ENCODE results near the gene CBLL2.
"Not testable (repeated sequence)": the region's sequence is repeated elsewhere in the genome, so short reads cannot be mapped to it uniquely, and the experiment has no call there.

The CBLL2 gene

GRCh38 chrX:22272613-22273012, at the start of gene CBLL2:
CBLL2 (plus strand) TSS chrX:22272913; CDS start chrX:22272992, 79 bp downstream.
- H3K9ac ChIP-seq (ENCODE audit: low read depth, low read length) = no peak within 1 kb of the TSS
- H3K9me3 ChIP-seq (ENCODE audit: control insufficient read depth, insufficient read depth, low read length) = no peaks in the 10 kb centered on the region
- no peaks in the 10 kb centered on the region for H3K4me1 ChIP-seq (ENCODE audit: control insufficient read depth, insufficient read depth, low read length)
- no peaks in the 10 kb centered on the region for H3K27me3 ChIP-seq (ENCODE audit: control insufficient read depth, insufficient read depth, low read length)
- no peak within 1 kb of the TSS for H3K4me3 ChIP-seq (ENCODE audit: low read depth, low read length)
- H3K36me3 ChIP-seq (ENCODE audit: control insufficient read depth, insufficient read depth, low read length) = no peaks in the 10 kb centered on the region

- Histone ChIP-seq H3K27me3 (ENCODE audit: control insufficient read depth, insufficient read depth, low read length) (no peaks in the 10 kb centered on the region), H3K36me3 (ENCODE audit: control insufficient read depth, insufficient read depth, low read length) (no peaks in the 10 kb centered on the region), H3K4me3 (ENCODE audit: low read depth, low read length) (no peak overlapping the region), H3K4me1 (ENCODE audit: control insufficient read depth, insufficient read depth, low read length) (no peaks in the 10 kb centered on the region), H3K9me3 (ENCODE audit: control insufficient read depth, insufficient read depth, low read length) (no peaks in the 10 kb centered on the region), H3K9ac (ENCODE audit: low read depth, low read length) (no peak overlapping the region)
Observed at GRCh38 chrX:22234380-22234779, 38.3 kb upstream of the CBLL2 start.

GRCh38 chrX:22237479-22237878, 35.2 kb upstream of the CBLL2 start:
- Histone ChIP-seq H3K9ac (ENCODE audit: low read depth, low read length) (no peak overlapping the region), H3K27me3 (ENCODE audit: control insufficient read depth, insufficient read depth, low read length) (no peaks in the 10 kb centered on the region), H3K36me3 (ENCODE audit: control insufficient read depth, insufficient read depth, low read length) (no peaks in the 10 kb centered on the region), H3K4me1 (ENCODE audit: control insufficient read depth, insufficient read depth, low read length) (no peaks in the 10 kb centered on the region), H3K4me3 (ENCODE audit: low read depth, low read length) (no peak overlapping the region), H3K9me3 (ENCODE audit: control insufficient read depth, insufficient read depth, low read length) (no peaks in the 10 kb centered on the region)

- Histone ChIP-seq H3K36me3 (ENCODE audit: control insufficient read depth, insufficient read depth, low read length) (no peaks in the 10 kb centered on the region), H3K9ac (ENCODE audit: low read depth, low read length) (no peak overlapping the region), H3K4me3 (ENCODE audit: low read depth, low read length) (no peak overlapping the region), H3K4me1 (ENCODE audit: control insufficient read depth, insufficient read depth, low read length) (no peaks in the 10 kb centered on the region), H3K9me3 (ENCODE audit: control insufficient read depth, insufficient read depth, low read length) (no peaks in the 10 kb centered on the region), H3K27me3 (ENCODE audit: control insufficient read depth, insufficient read depth, low read length) (no peaks in the 10 kb centered on the region)
Observed at GRCh38 chrX:22246620-22247019, 26.1 kb upstream of the CBLL2 start.

- Histone ChIP-seq H3K36me3 (ENCODE audit: control insufficient read depth, insufficient read depth, low read length) (no peaks in the 10 kb centered on the region), H3K4me3 (ENCODE audit: low read depth, low read length) (no peak overlapping the region), H3K9me3 (ENCODE audit: control insufficient read depth, insufficient read depth, low read length) (no peaks in the 10 kb centered on the region), H3K9ac (ENCODE audit: low read depth, low read length) (no peak overlapping the region), H3K4me1 (ENCODE audit: control insufficient read depth, insufficient read depth, low read length) (no peaks in the 10 kb centered on the region), H3K27me3 (ENCODE audit: control insufficient read depth, insufficient read depth, low read length) (no peaks in the 10 kb centered on the region)
Observed at GRCh38 chrX:22247169-22247568, 25.5 kb upstream of the CBLL2 start.

- Histone ChIP-seq H3K4me3 (ENCODE audit: low read depth, low read length) (no peak overlapping the region), H3K36me3 (ENCODE audit: control insufficient read depth, insufficient read depth, low read length) (no peaks in the 10 kb centered on the region), H3K4me1 (ENCODE audit: control insufficient read depth, insufficient read depth, low read length) (no peaks in the 10 kb centered on the region), H3K9ac (ENCODE audit: low read depth, low read length) (no peak overlapping the region), H3K9me3 (ENCODE audit: control insufficient read depth, insufficient read depth, low read length) (no peaks in the 10 kb centered on the region), H3K27me3 (ENCODE audit: control insufficient read depth, insufficient read depth, low read length) (no peaks in the 10 kb centered on the region)
Observed at GRCh38 chrX:22248401-22248800, 24.3 kb upstream of the CBLL2 start.

GRCh38 chrX:22249371-22249770, 23.3 kb upstream of the CBLL2 start:
- Histone ChIP-seq H3K36me3 (ENCODE audit: control insufficient read depth, insufficient read depth, low read length) (no peaks in the 10 kb centered on the region), H3K9ac (ENCODE audit: low read depth, low read length) (no peak overlapping the region), H3K4me1 (ENCODE audit: control insufficient read depth, insufficient read depth, low read length) (no peaks in the 10 kb centered on the region), H3K9me3 (ENCODE audit: control insufficient read depth, insufficient read depth, low read length) (no peaks in the 10 kb centered on the region), H3K4me3 (ENCODE audit: low read depth, low read length) (no peak overlapping the region), H3K27me3 (ENCODE audit: control insufficient read depth, insufficient read depth, low read length) (no peaks in the 10 kb centered on the region)

GRCh38 chrX:22268706-22269105, 4.0 kb upstream of the CBLL2 start:
- Histone ChIP-seq H3K9ac (ENCODE audit: low read depth, low read length) (no peak overlapping the region), H3K36me3 (ENCODE audit: control insufficient read depth, insufficient read depth, low read length) (no peaks in the 10 kb centered on the region), H3K4me1 (ENCODE audit: control insufficient read depth, insufficient read depth, low read length) (no peaks in the 10 kb centered on the region), H3K9me3 (ENCODE audit: control insufficient read depth, insufficient read depth, low read length) (no peaks in the 10 kb centered on the region), H3K4me3 (ENCODE audit: low read depth, low read length) (no peak overlapping the region), H3K27me3 (ENCODE audit: control insufficient read depth, insufficient read depth, low read length) (no peaks in the 10 kb centered on the region)

- H3K36me3 ChIP-seq (ENCODE audit: control insufficient read depth, insufficient read depth, low read length) = no peaks in the 10 kb centered on the region
- no peaks in the 10 kb centered on the region for H3K27me3 ChIP-seq (ENCODE audit: control insufficient read depth, insufficient read depth, low read length)
- H3K4me1 ChIP-seq (ENCODE audit: control insufficient read depth, insufficient read depth, low read length) = no peaks in the 10 kb centered on the region
- H3K4me3 ChIP-seq (ENCODE audit: low read depth, low read length) = no peak overlapping the region
- H3K9me3 ChIP-seq (ENCODE audit: control insufficient read depth, insufficient read depth, low read length) = no peaks in the 10 kb centered on the region
- no peak overlapping the region for H3K9ac ChIP-seq (ENCODE audit: low read depth, low read length)
Observed at GRCh38 chrX:22273714-22274317, 1.1 kb downstream of the CBLL2 start.

GRCh38 chrX:22276781-22277180, 4.1 kb downstream of the CBLL2 start:
- H3K4me1 ChIP-seq (ENCODE audit: control insufficient read depth, insufficient read depth, low read length) = no peaks in the 10 kb centered on the region
- no peak overlapping the region for H3K9ac ChIP-seq (ENCODE audit: low read depth, low read length)
- H3K4me3 ChIP-seq (ENCODE audit: low read depth, low read length) = no peak overlapping the region
- H3K36me3 ChIP-seq (ENCODE audit: control insufficient read depth, insufficient read depth, low read length) = no peaks in the 10 kb centered on the region
- no peaks in the 10 kb centered on the region for H3K27me3 ChIP-seq (ENCODE audit: control insufficient read depth, insufficient read depth, low read length)
- H3K9me3 ChIP-seq (ENCODE audit: control insufficient read depth, insufficient read depth, low read length) = no peaks in the 10 kb centered on the region

GRCh38 chrX:22278375-22278774, 5.7 kb downstream of the CBLL2 start:
- Histone ChIP-seq H3K4me1 (ENCODE audit: control insufficient read depth, insufficient read depth, low read length) (no peaks in the 10 kb centered on the region), H3K4me3 (ENCODE audit: low read depth, low read length) (no peak overlapping the region), H3K27me3 (ENCODE audit: control insufficient read depth, insufficient read depth, low read length) (no peaks in the 10 kb centered on the region), H3K9me3 (ENCODE audit: control insufficient read depth, insufficient read depth, low read length) (no peaks in the 10 kb centered on the region), H3K36me3 (ENCODE audit: control insufficient read depth, insufficient read depth, low read length) (no peaks in the 10 kb centered on the region), H3K9ac (ENCODE audit: low read depth, low read length) (no peak overlapping the region)

GRCh38 chrX:22289209-22289608, 16.5 kb downstream of the CBLL2 start:
- H3K4me1 ChIP-seq (ENCODE audit: control insufficient read depth, insufficient read depth, low read length); H3K27me3 ChIP-seq (ENCODE audit: control insufficient read depth, insufficient read depth, low read length); H3K4me3 ChIP-seq (ENCODE audit: low read depth, low read length); H3K36me3 ChIP-seq (ENCODE audit: control insufficient read depth, insufficient read depth, low read length); H3K9me3 ChIP-seq (ENCODE audit: control insufficient read depth, insufficient read depth, low read length); H3K9ac ChIP-seq (ENCODE audit: low read depth, low read length): not testable (repeated sequence)
